ENCODE results near the gene VWA7.

GRCh38 chr6:31732029-31732428 lies 45.1 kb downstream of the VWA7 start:
- no peak for TF ChIP-seq CTCF (IDR thresholded peaks at IDR 0.05)
- TF ChIP-seq POLR2A (IDR thresholded peaks at IDR 0.05): no peak

Measured in heart left ventricle (tissue), 13 donors.